ENCODE results near the gene ETV6.
A peak's percentile ranks its signal among the peaks of the same experiment; 100 is the strongest.

The ETV6 gene

DNA sequence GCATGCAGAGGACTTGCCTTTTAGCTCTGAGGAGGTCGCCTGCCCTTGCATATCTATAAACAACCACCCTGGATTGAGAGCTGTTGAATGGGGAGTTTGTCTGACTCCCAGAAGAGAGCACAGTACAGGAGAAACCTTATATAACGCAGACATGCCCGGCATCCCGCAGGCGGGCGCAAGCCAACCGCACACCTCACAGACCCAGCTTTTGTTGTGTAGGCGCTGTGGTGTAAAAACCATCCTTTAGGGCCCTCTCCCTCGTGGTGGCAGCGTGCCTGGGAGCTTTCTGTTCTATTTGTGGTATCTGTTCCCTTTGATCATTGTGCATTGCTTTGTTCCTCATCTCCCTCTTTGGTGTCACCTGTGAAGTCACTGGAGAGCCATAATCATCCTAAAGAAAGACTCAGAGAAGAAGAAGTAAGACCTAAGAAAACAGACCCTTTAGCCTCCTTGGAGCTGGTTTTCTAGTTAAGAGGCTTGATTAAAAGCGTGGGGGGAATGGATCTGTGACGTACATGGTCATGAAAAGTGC is 77.7 kb downstream of the ETV6 start:
- peaks cover 63% of the 10 kb centered on the region for H3K4me1 Mint-ChIP-seq
- no peaks in the 10 kb centered on the region for H3K27me3 Mint-ChIP-seq (ENCODE audit: low read depth, poor library complexity)
- H3K9me3 Mint-ChIP-seq, result no peaks in the 10 kb centered on the region
- H3K36me3 Mint-ChIP-seq (ENCODE audit: low read depth), result no peaks in the 10 kb centered on the region
- TF ChIP-seq CTCF (IDR thresholded peaks at IDR 0.05), result no peak
- H3K27ac Mint-ChIP-seq, result peak overlapping the region; percentile 83
- H3K4me3 Mint-ChIP-seq, result no peak overlapping the region
- no peak for DNase-seq

DNA sequence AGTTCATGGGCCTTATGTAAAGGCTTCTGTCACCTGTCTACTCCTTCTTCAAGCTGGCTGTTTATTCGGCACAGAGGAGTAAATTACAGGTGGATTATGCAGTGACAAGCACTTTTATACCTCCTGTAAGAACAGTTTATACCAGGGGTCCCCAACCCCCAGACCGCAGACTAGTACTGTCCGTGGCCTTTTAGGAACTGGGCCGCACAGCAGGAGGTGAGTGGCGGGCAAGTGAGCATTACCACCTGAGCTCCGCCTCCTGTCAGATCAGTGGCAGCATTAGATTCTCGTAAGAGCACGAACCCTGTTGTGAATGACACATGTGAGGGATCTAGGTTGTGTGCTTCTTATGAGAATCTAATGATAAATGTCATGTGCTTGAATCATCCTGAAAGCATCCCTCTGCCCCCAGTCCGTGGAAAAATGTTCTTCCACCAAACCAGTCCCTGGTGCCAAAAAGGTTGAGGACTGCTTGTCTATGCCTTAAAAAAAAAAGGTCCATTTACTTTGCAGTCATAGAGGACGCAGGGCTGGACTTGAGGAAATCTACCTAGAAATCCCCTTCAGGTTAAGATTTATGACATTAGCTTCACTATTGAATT is 78.8 kb downstream of the ETV6 start:
- Mint-ChIP-seq H3K9me3 (no peaks in the 10 kb centered on the region), H3K4me3 (no peak overlapping the region), H3K4me1 (peaks cover 53% of the 10 kb centered on the region), H3K36me3 (ENCODE audit: low read depth) (no peaks in the 10 kb centered on the region), H3K27ac (no peak overlapping the region), H3K27me3 (ENCODE audit: low read depth, poor library complexity) (no peaks in the 10 kb centered on the region)
- TF ChIP-seq CTCF (IDR thresholded peaks at IDR 0.05), result no peak
- no peak for DNase-seq

DNA sequence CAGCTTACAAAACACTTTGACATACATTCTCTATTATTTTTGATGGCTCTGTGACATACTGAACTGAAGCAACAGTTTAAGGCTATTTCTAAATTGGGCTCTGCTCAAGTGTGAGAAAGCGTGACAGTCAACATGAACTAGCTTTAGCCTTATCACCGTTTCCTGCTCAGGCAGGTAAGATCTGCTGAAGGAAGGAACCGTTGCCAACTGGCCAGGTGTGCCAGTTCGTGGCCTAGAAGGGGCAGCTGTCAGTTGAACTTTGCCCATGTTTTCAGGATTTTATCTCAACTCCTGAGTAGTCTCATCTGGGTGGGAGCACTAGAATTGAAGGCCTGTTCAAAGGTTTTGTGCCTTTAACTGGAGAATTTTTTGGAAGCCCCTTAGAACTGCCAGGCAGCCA is 79.5 kb downstream of the ETV6 start:
- DNase-seq, result no peak
- H3K9me3 Mint-ChIP-seq, result no peaks in the 10 kb centered on the region
- H3K36me3 Mint-ChIP-seq (ENCODE audit: low read depth), result no peaks in the 10 kb centered on the region
- TF ChIP-seq CTCF (IDR thresholded peaks at IDR 0.05), result no peak
- H3K27ac Mint-ChIP-seq, result peak overlapping the region; percentile 24
- no peak overlapping the region for H3K4me3 Mint-ChIP-seq
- peaks cover 46% of the 10 kb centered on the region for H3K4me1 Mint-ChIP-seq
- H3K27me3 Mint-ChIP-seq (ENCODE audit: low read depth, poor library complexity), result no peaks in the 10 kb centered on the region

- DNase-seq, result no peak
- Mint-ChIP-seq H3K27me3 (ENCODE audit: low read depth, poor library complexity) (no peaks in the 10 kb centered on the region), H3K27ac (peak overlapping the region; percentile 24), H3K9me3 (no peaks in the 10 kb centered on the region), H3K4me1 (peaks cover 40% of the 10 kb centered on the region), H3K4me3 (no peak overlapping the region), H3K36me3 (ENCODE audit: low read depth) (no peaks in the 10 kb centered on the region)
- no peak for TF ChIP-seq CTCF (IDR thresholded peaks at IDR 0.05)
These were observed 80.1 kb downstream of the ETV6 start for GRCh38 chr12:11729439-11730150.

- Mint-ChIP-seq H3K4me1 (peaks cover 31% of the 10 kb centered on the region), H3K27me3 (ENCODE audit: low read depth, poor library complexity) (no peaks in the 10 kb centered on the region), H3K36me3 (ENCODE audit: low read depth) (peaks cover 5% of the 10 kb centered on the region), H3K27ac (no peak overlapping the region), H3K9me3 (no peaks in the 10 kb centered on the region), H3K4me3 (no peak overlapping the region)
- no peak for DNase-seq
- TF ChIP-seq CTCF (IDR thresholded peaks at IDR 0.05), result no peak
These were observed 81.0 kb downstream of the ETV6 start for GRCh38 chr12:11730299-11731041.
